ENCODE data around the gene TJAP1. TPM values are rescaled to one million over a fixed set of nuclear protein-coding genes. Genes with fewer than 3 reads are reported as not detected.

Gene TJAP1
- total and polyA plus RNA-seq, 8 donors = 12.9 to 44.5 (median 17.3) TPM

- H3K9me3 ChIP-seq = no peaks in the 10 kb centered on the region
- TF ChIP-seq CTCF (IDR thresholded peaks at IDR 0.05) = no peak
- H3K4me1 ChIP-seq = peaks cover 8 to 18% (median 16%) of the 10 kb centered on the region in 3 donors
- FAIRE-seq (no peak), ATAC-seq (no peak), DNase-seq (no peak)
- peaks cover 0 to 40% (median 23%) of the 10 kb centered on the region in 3 donors for H3K36me3 ChIP-seq
- intact Hi-C loops (cut with DNase I) = no loop called here
- H3K27me3 ChIP-seq = no peaks in the 10 kb centered on the region
- no peak overlapping the region for H3K27ac ChIP-seq
- H3K4me3 ChIP-seq = no peak overlapping the region
- 87 to 90% methylated on average over 11 of the region's 11 CpGs for WGBS, 2 donors
Measured at GRCh38 chr6:43511824-43512415, 34.5 kb downstream of the TJAP1 start.

- Histone ChIP-seq H3K4me3 (peak overlapping the region; percentile 78 to 97 (median 86)), H3K27ac (peak overlapping the region in 1 of 4 donors; percentile 67), H3K9me3 (no peaks in the 10 kb centered on the region), H3K27me3 (no peaks in the 10 kb centered on the region), H3K4me1 (peaks cover 19 to 31% (median 24%) of the 10 kb centered on the region in 3 donors), H3K36me3 (peaks cover 0 to 53% (median 33%) of the 10 kb centered on the region in 3 donors)
- 29 to 42% methylated on average over 9 of the region's 9 CpGs for WGBS, 2 donors
- DNase-seq (no peak), ATAC-seq (no peak), FAIRE-seq (no peak)
- TF ChIP-seq CTCF (IDR thresholded peaks at IDR 0.05) = no peak
- intact Hi-C loops (cut with DNase I) = no loop called here
Measured at GRCh38 chr6:43515808-43516207, 38.4 kb downstream of the TJAP1 start.

GRCh38 chr6:43516367-43516696 lies 39.0 kb downstream of the TJAP1 start:
- ATAC-seq = no peak
- no peaks in the 10 kb centered on the region for H3K9me3 ChIP-seq
- H3K4me3 ChIP-seq = peak overlapping the region; percentile 78 to 97 (median 86)
- 1% methylated on average over 10 of the region's 10 CpGs for WGBS, 2 donors
- FAIRE-seq = no peak
- H3K36me3 ChIP-seq = peaks cover 0 to 55% (median 38%) of the 10 kb centered on the region in 3 donors
- H3K27ac ChIP-seq = peak overlapping the region; percentile 67 to 84 (median 72)
- no peak for TF ChIP-seq CTCF (IDR thresholded peaks at IDR 0.05)
- no peak for DNase-seq
- H3K4me1 ChIP-seq = peaks cover 19 to 31% (median 24%) of the 10 kb centered on the region in 3 donors
- intact Hi-C loops (cut with DNase I) = no loop called here
- H3K27me3 ChIP-seq = no peaks in the 10 kb centered on the region

- Histone ChIP-seq H3K4me3 (peak within 1 kb of the TSS; percentile 78 to 97 (median 86)), H3K27ac (peak within 1 kb of the TSS; percentile 67 to 84 (median 72)), H3K36me3 (peaks cover 0 to 55% (median 43%) of the 10 kb centered on the region in 3 donors), H3K27me3 (no peaks in the 10 kb centered on the region), H3K9me3 (no peaks in the 10 kb centered on the region), H3K4me1 (peaks cover 19 to 31% (median 24%) of the 10 kb centered on the region in 3 donors)
- intact Hi-C loops (cut with DNase I) = no loop called here
- FAIRE-seq (peak; percentile 29), ATAC-seq (peak; percentile 94 to 98 (median 96)), DNase-seq (peak; percentile 91 to 98 (median 97))
- 0 to 1% methylated on average over 57 of the region's 57 CpGs for WGBS, 2 donors
- TF ChIP-seq CTCF (IDR thresholded peaks at IDR 0.05) = no peak
Measured at GRCh38 chr6:43516697-43517504, 39.5 kb downstream of the TJAP1 start, which contains the start of the genes POLR1C and YIPF3. TSS of gene POLR1C (plus strand) at chr6:43517089. CDS start at chr6:43517110, 21 bp downstream. TSS of gene YIPF3 (minus strand) at chr6:43516926. CDS start at chr6:43516807, 119 bp downstream.

Data from pancreas (tissue), 10 donors.